ENCODE results near the gene PLCL2.

DNA sequence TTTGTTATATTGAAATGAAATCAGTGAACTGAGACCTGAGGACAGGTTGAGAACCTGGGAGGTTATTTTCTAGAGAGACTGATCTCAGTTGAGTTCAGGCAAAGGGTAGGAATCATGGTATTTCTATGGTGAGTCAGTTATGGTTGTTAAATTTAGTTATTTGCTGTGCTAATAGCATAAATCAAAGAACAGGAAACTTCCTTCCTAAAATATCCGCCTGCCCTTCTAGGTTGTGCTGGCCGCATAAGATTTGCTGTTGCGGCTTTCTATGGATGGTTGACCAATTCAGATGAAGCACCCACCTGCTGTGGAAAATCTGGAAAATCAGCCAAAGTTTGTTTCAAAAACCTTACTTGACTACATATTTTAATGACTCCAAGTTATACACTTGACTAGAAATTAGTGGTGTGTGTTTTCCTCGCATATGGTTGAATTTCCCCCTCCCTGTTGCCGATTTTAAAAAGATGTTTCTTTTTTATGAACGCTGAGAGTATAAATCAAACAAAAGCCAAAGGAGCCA, 52.6 kb downstream of the PLCL2 start:
- TF ChIP-seq, protein P1, sequence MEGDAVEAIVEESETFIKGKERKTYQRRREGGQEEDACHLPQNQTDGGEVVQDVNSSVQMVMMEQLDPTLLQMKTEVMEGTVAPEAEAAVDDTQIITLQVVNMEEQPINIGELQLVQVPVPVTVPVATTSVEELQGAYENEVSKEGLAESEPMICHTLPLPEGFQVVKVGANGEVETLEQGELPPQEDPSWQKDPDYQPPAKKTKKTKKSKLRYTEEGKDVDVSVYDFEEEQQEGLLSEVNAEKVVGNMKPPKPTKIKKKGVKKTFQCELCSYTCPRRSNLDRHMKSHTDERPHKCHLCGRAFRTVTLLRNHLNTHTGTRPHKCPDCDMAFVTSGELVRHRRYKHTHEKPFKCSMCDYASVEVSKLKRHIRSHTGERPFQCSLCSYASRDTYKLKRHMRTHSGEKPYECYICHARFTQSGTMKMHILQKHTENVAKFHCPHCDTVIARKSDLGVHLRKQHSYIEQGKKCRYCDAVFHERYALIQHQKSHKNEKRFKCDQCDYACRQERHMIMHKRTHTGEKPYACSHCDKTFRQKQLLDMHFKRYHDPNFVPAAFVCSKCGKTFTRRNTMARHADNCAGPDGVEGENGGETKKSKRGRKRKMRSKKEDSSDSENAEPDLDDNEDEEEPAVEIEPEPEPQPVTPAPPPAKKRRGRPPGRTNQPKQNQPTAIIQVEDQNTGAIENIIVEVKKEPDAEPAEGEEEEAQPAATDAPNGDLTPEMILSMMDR (IDR thresholded peaks at IDR 0.05): no peak
- no peak for TF ChIP-seq POLR2AphosphoS5 (IDR thresholded peaks at IDR 0.05; ENCODE audit: insufficient read depth in 1 of 2, low read depth in 1 of 2)
- TF ChIP-seq POLR2A (IDR thresholded peaks at IDR 0.05): no peak

All from vagina (tissue), 2 donors.